Esophagus muscularis mucosa (tissue), 3 donors: Measurements from ENCODE around the gene TMC4.

ENCODE experiments used
- POLR2A ChIP-seq: fragments of 450-650 bp; IDR thresholded peaks from one replicate; pipeline ENCODE4 v1.6.1; 2017; ENCODE audit warnings: antibody characterized with exemption, moderate library complexity, mild to moderate bottlenecking, low read depth
- POLR2AphosphoS5 ChIP-seq, 2 donors: sonication (generic); formaldehyde crosslinking; IDR thresholded peaks; one replicate each; pipeline ENCODE4 v1.6.1; 2017; ENCODE audit warnings: antibody characterized with exemption in 2 of 2
- TF ChIP-seq, protein P1 (sequence below), 3 experiments: fragments of 200-600 bp in 2 of 3; fragments of 450-650 bp in 1 of 3; sonication (generic) in 2 of 3; IDR thresholded peaks; one replicate each; pipeline ENCODE4 v1.5.1; 2017 to 2019; ENCODE audit warnings: antibody characterized with exemption in 3 of 3, mild to moderate bottlenecking in 2 of 3, moderate library complexity in 1 of 3

DNA sequence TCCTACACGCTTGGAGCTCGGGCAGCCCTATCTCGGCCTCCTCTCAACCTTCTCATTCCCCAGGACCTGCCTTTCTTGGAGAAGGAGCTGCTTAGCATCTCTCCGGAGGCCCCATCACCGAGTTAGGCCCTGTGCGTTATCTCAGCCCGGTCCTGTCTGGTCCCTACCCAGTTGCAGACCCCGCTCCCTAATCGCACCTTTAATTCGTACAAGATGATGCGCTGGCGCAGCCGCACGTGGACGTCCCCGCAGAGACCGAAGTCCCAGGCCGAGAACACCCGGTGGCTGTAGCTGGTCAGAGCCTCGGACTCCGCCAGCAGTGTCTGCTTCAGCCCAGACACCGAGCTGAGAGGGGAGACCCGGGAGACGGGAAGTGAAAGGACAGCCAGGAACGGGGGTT is 7.7 kb downstream of the TMC4 start:
- TF ChIP-seq, protein P1, sequence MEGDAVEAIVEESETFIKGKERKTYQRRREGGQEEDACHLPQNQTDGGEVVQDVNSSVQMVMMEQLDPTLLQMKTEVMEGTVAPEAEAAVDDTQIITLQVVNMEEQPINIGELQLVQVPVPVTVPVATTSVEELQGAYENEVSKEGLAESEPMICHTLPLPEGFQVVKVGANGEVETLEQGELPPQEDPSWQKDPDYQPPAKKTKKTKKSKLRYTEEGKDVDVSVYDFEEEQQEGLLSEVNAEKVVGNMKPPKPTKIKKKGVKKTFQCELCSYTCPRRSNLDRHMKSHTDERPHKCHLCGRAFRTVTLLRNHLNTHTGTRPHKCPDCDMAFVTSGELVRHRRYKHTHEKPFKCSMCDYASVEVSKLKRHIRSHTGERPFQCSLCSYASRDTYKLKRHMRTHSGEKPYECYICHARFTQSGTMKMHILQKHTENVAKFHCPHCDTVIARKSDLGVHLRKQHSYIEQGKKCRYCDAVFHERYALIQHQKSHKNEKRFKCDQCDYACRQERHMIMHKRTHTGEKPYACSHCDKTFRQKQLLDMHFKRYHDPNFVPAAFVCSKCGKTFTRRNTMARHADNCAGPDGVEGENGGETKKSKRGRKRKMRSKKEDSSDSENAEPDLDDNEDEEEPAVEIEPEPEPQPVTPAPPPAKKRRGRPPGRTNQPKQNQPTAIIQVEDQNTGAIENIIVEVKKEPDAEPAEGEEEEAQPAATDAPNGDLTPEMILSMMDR (IDR thresholded peaks at IDR 0.05): no peak
- TF ChIP-seq POLR2AphosphoS5 (IDR thresholded peaks at IDR 0.05) (no peak), POLR2A (no peak)
